Measurements from ENCODE around the gene PRSS2. TPM values are rescaled to one million over a fixed set of nuclear protein-coding genes. Genes with fewer than 3 reads are reported as not detected.

Gene PRSS2
- total RNA-seq, 3 donors from 2014 or later (not counting 1 experiment from before 2014, with no cell fraction given): not detected

DNA sequence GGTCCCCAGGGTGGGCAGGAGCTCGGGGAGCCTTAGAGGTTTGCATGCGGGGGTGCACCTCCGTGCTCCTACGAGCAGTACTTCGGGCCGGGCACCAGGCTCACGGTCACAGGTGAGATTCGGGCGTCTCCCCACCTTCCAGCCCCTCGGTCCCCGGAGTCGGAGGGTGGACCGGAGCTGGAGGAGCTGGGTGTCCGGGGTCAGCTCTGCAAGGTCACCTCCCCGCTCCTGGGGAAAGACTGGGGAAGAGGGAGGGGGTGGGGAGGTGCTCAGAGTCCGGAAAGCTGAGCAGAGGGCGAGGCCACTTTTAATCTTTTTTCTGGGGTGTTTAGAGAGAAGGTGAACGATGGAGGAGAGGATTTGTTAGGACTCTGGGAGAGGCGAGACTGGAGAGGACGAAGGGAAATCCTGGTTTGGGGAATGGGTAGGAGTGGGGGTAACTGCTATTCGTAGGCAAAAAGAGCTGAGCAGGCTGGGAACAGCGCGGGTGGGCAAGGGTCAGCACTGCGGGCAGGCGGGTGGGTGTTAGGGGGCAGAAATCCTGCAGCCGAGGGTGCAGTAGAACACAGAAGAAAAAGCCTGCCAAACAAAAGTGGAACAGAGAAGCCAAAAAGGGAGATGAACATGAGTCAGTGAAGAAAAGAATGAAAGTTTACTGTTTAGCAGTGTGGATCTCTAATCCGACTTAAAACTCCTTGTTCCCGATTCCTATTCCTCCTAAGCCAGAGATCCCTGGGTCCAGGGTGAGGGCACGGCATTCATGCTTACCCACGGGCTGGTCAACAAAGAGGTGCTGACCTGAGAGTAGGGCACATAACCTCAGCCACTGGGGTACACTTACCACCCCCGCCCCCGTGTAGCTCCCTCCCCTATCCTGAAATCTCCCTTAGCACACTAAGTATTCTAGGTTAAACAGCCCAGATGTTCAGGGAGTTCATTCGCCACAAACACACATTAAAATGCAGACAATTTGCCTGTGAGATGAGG is 26.9 kb downstream of the PRSS2 start:
- WGBS (ENCODE audit: insufficient coverage): under 1% methylated on average over 32 of the region's 33 CpGs
- ATAC-seq (peak; percentile 32 to 55 (median 43)), DNase-seq (peak in 1 of 2 donors; percentile 51)
- no peaks in the 10 kb centered on the region for H3K9me3 Mint-ChIP-seq
- peak overlapping the region; percentile 92 to 100 for H3K27ac Mint-ChIP-seq
- H3K36me3 ChIP-seq (ENCODE audit: control insufficient read depth, insufficient read depth, low read length): peaks cover 27% of the 10 kb centered on the region
- H3K4me3 ChIP-seq (ENCODE audit: low read length): peak overlapping the region; percentile 93
- peak overlapping the region; percentile 98 for H3K27ac ChIP-seq (ENCODE audit: low read length)
- TF ChIP-seq, protein P1, sequence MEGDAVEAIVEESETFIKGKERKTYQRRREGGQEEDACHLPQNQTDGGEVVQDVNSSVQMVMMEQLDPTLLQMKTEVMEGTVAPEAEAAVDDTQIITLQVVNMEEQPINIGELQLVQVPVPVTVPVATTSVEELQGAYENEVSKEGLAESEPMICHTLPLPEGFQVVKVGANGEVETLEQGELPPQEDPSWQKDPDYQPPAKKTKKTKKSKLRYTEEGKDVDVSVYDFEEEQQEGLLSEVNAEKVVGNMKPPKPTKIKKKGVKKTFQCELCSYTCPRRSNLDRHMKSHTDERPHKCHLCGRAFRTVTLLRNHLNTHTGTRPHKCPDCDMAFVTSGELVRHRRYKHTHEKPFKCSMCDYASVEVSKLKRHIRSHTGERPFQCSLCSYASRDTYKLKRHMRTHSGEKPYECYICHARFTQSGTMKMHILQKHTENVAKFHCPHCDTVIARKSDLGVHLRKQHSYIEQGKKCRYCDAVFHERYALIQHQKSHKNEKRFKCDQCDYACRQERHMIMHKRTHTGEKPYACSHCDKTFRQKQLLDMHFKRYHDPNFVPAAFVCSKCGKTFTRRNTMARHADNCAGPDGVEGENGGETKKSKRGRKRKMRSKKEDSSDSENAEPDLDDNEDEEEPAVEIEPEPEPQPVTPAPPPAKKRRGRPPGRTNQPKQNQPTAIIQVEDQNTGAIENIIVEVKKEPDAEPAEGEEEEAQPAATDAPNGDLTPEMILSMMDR (IDR thresholded peaks at IDR 0.05): no peak
- H3K27me3 ChIP-seq (ENCODE audit: control insufficient read depth, insufficient read depth, low read length): no peaks in the 10 kb centered on the region
- peaks cover 62% of the 10 kb centered on the region for H3K4me1 ChIP-seq (ENCODE audit: control insufficient read depth, insufficient read depth, low read length)
- H3K27me3 Mint-ChIP-seq (ENCODE audit: low read depth in 2 of 2): no peaks in the 10 kb centered on the region
- peaks cover 32% of the 10 kb centered on the region for H3K36me3 Mint-ChIP-seq
- intact Hi-C loops (cut with micrococcal nuclease): loop anchor here (1.0 to 10.0 kb wide), 3 partner anchors 12 to 577 kb away; no protein-coding TSS in a partner anchor
- peaks cover 85 to 92% of the 10 kb centered on the region in 2 donors for H3K4me1 Mint-ChIP-seq
- no peaks in the 10 kb centered on the region for H3K9me3 ChIP-seq (ENCODE audit: control insufficient read depth, insufficient read depth, low read length)
- peak overlapping the region; percentile 99 for H3K4me3 Mint-ChIP-seq

DNA sequence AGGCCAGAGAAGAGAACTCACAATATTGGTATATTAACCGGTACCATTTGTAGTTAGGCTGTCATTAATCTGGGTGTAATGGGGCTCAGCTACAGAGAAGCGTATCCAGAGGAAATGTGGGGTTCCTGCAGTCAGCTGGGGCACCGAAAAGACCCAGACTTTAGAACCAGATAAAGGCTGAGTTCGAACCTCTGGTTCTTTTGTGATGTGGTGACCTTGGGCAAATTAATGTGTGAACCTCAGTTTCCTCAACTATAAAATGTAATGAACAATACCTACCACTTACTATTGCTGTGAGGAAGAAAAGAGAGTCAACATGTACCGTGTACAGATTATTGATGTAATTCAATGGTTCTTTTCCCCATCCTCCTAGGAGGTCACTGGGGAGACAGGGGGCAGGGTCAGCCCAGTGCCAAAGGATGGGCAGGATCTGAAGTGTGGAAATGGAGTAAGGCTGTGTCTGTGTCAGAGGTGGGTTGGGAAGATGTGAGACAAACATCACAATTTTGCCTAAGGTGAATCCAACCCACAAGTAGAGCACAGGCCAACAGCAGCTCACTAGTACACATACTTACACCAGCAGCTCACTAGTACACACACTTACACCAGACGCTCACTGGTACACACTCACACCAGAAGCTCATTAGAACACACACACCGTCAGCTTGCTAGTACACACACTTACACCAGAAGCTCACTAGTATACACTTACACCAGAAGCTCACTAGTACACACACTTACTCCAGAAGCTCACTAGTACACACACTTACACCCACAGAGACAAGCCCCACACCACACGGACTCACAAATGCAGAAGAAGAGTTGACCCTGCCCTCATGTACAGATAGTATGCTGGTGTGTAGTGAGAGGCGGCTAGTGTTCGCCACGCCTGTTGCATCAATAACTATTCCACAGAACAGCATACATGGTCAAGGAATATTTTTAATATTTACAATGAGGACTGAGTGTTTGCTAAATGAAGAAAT is 28.0 kb downstream of the PRSS2 start:
- H3K4me1 ChIP-seq (ENCODE audit: control insufficient read depth, insufficient read depth, low read length): peaks cover 66% of the 10 kb centered on the region
- DNase-seq (peak in 1 of 2 donors; percentile 62), ATAC-seq (peak; percentile 15 to 34 (median 31))
- peak overlapping the region; percentile 93 for H3K4me3 ChIP-seq (ENCODE audit: low read length)
- peaks cover 32% of the 10 kb centered on the region for H3K36me3 ChIP-seq (ENCODE audit: control insufficient read depth, insufficient read depth, low read length)
- H3K27me3 ChIP-seq (ENCODE audit: control insufficient read depth, insufficient read depth, low read length): no peaks in the 10 kb centered on the region
- peak overlapping the region; percentile 99 for H3K4me3 Mint-ChIP-seq
- H3K9me3 Mint-ChIP-seq: no peaks in the 10 kb centered on the region
- no peaks in the 10 kb centered on the region for H3K27me3 Mint-ChIP-seq (ENCODE audit: low read depth in 2 of 2)
- intact Hi-C loops (cut with micrococcal nuclease): loop anchor here (1.0 to 10.0 kb wide), 3 partner anchors 11 to 576 kb away; no protein-coding TSS in a partner anchor
- peak overlapping the region; percentile 98 for H3K27ac ChIP-seq (ENCODE audit: low read length)
- peaks cover 35% of the 10 kb centered on the region for H3K36me3 Mint-ChIP-seq
- TF ChIP-seq, protein P1 (IDR thresholded peaks at IDR 0.05): no peak
- H3K27ac Mint-ChIP-seq: peak overlapping the region; percentile 92 to 100
- peaks cover 90 to 92% of the 10 kb centered on the region in 2 donors for H3K4me1 Mint-ChIP-seq
- whole genome bisulfite sequencing (ENCODE audit: insufficient coverage): 18% methylated on average over 5 of the region's 11 CpGs
- no peaks in the 10 kb centered on the region for H3K9me3 ChIP-seq (ENCODE audit: control insufficient read depth, insufficient read depth, low read length)

DNA sequence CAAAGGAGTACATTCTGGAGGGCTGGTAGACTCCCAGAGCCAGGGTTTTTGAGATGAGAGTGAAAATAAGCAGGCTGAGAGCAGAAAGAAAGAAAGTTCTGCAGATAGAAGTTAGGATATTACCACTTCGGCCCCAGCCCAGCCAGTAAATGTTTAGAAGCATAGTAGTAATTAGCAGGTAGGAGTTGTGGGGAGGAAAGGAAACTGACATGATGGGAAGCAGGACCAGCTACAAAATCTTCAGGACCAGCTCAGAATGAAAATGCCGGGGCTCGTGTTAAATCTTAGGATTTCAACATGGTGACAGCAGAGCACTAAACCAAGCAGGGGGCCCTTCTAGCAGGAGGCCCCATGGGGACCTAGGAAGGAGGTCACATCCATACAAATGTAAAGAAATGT is 28.7 kb downstream of the PRSS2 start:
- H3K9me3 ChIP-seq (ENCODE audit: control insufficient read depth, insufficient read depth, low read length): no peaks in the 10 kb centered on the region
- H3K4me1 ChIP-seq (ENCODE audit: control insufficient read depth, insufficient read depth, low read length): peaks cover 70% of the 10 kb centered on the region
- H3K36me3 ChIP-seq (ENCODE audit: control insufficient read depth, insufficient read depth, low read length): peaks cover 39% of the 10 kb centered on the region
- H3K36me3 Mint-ChIP-seq: peaks cover 42% of the 10 kb centered on the region
- H3K27me3 ChIP-seq (ENCODE audit: control insufficient read depth, insufficient read depth, low read length): no peaks in the 10 kb centered on the region
- no peaks in the 10 kb centered on the region for H3K27me3 Mint-ChIP-seq (ENCODE audit: low read depth in 2 of 2)
- peak overlapping the region; percentile 98 for H3K27ac ChIP-seq (ENCODE audit: low read length)
- peak overlapping the region; percentile 92 to 100 for H3K27ac Mint-ChIP-seq
- peak overlapping the region; percentile 93 for H3K4me3 ChIP-seq (ENCODE audit: low read length)
- H3K9me3 Mint-ChIP-seq: no peaks in the 10 kb centered on the region
- 32% methylated on average over 3 of the region's 3 CpGs for WGBS (ENCODE audit: insufficient coverage)
- H3K4me1 Mint-ChIP-seq: peaks cover 90 to 91% of the 10 kb centered on the region in 2 donors
- ATAC-seq (no peak), DNase-seq (peak in 1 of 2 donors; percentile 30)
- intact Hi-C loops (cut with micrococcal nuclease): loop anchor here (2.0 to 10.0 kb wide), 2 partner anchors 15 to 575 kb away; no protein-coding TSS in a partner anchor
- TF ChIP-seq, protein P1 (IDR thresholded peaks at IDR 0.05): no peak
- H3K4me3 Mint-ChIP-seq: peak overlapping the region; percentile 99

Data from natural killer cell (primary cell).